HG03060 (cell line): ENCODE measurements around the gene MMS19.
"Not testable (repeated sequence)": the region's sequence is repeated elsewhere in the genome, so short reads cannot be mapped to it uniquely, and the experiment has no call there.

ENCODE experiments used
- ATAC-seq: cut with Tn5 transposase; IDR thresholded peaks from one replicate; pipeline ENCODE4 v1.9.1; 2021; ENCODE audit warnings: low read depth, moderate number of reproducible peaks; ENCODE audit not compliant: unreplicated experiment

Gene MMS19

GRCh38 chr10:97498076-97498840, at the start of gene MMS19:
TSS of gene MMS19 (minus strand) at chr10:97498422. CDS start at chr10:97498384, 38 bp downstream.
- ATAC-seq, result peak; percentile 75

GRCh38 chr10:97547962-97548361, 49.7 kb upstream of the MMS19 start:
- ATAC-seq, result no peak

- ATAC-seq, result no peak
Observed at GRCh38 chr10:97547271-97547600, 49.0 kb upstream of the MMS19 start.

DNA sequence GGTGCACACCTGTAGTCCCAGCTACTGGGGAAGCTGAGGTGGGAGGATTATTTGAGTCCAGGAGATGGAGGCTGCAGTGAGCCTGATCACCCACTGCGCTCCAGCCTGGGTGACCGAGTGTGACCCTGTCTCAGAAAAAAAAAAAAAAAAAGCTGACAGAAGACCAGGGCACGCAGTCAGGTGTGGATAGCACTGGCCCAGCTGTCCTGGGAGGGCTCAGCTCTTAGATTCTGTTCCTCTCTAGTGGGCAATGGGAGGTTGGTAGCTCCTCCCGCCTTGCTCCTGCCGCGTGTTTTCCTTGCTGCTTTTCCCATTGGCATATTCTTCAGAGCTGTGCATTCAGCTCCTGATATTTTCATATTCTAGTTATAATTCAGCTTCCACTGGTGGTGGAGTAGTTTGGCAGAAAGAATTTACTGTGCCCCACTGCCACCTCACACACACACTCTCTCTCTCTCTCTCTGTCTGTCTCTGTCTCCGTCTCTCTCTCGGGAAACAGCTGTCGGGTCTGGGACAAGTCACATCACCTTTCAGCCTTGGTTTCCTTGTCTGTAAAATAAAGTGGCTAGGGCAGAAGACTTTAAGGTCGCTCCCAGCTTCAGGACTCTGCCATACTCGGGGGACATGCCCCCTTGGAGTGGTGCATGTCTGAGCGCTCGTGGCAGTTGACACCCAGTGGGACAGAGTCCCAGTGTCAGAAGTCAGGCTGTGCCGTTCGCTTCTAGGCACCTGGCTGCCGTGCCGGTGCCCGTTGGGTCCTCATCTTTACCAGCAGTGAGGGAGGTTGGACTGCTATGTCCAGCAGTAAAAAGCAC, 48.4 kb upstream of the MMS19 start:
- ATAC-seq, result no peak

GRCh38 chr10:97543025-97543546, 44.9 kb upstream of the MMS19 start:
- no peak for ATAC-seq

GRCh38 chr10:97542169-97543024, 44.2 kb upstream of the MMS19 start:
- ATAC-seq, result no peak

DNA sequence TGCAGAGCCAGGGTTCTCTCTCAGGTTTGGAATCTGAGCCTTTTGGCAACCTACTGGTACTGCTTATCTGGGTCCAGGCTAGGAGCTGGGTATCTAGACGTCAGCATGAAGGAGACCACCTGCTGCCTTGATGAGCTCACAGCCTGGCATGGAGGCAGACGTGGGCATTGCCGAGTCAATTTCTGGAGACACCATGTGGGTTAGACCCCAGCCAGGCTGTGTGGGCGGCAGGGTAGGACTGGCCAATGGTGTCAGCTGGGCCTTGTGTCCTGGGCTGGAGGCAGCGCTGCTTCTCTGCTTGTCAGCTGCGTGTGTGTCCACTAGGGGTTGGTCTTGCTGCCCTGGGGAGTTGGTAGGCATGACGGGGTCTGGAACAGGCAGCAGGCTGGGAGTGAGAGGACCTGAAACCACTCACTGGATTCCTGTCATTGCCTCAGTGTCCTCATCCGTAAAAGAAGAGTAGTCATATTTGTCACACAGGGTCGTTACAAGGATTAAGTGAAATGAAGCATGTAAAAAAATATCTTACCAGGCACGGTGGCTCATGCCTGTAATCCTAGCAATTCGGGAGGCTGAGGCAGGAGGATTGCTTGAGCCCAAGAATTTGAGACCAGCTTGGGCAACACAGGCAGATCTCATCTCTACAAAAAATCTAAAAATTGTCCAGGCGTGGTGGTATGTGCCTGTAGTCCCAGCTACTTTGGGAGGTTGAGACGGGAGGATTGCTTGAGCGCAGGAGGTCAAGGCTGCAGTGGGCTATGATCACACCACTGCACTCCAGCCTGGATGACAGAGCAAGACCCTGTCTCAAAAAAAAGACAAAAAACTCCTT, 42.7 kb upstream of the MMS19 start:
- no peak for ATAC-seq

GRCh38 chr10:97539523-97540200, 41.4 kb upstream of the MMS19 start:
- no peak for ATAC-seq

GRCh38 chr10:97538839-97539238, 40.6 kb upstream of the MMS19 start:
- ATAC-seq, result no peak

- ATAC-seq, result no peak
Observed at GRCh38 chr10:97538411-97538810, 40.2 kb upstream of the MMS19 start.

GRCh38 chr10:97537186-97537869, 39.1 kb upstream of the MMS19 start:
- ATAC-seq, result no peak

- no peak for ATAC-seq
Observed at GRCh38 chr10:97534746-97535367, 36.6 kb upstream of the MMS19 start.

DNA sequence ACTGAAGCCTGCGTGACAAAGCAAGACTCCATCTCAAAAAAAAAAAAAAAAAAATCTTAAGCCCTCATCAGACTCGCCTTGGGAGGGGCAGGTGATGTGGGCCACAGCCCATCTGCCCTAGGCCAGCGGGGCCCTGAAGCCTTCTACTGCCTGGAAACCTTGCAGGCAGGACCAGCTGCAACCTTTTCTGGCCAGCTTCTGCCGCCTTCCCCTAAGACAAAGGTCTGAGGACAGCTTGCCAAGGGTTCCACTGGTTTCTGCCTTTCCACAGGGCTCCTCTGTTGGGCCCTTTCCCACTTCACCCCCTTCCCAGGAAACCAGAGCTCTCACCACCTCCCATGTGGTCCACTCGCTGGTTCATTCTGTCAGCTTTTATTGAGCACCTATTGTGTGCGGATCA, 35.7 kb upstream of the MMS19 start:
- no peak for ATAC-seq

- no peak for ATAC-seq
Observed at GRCh38 chr10:97532935-97533671, 34.9 kb upstream of the MMS19 start.

DNA sequence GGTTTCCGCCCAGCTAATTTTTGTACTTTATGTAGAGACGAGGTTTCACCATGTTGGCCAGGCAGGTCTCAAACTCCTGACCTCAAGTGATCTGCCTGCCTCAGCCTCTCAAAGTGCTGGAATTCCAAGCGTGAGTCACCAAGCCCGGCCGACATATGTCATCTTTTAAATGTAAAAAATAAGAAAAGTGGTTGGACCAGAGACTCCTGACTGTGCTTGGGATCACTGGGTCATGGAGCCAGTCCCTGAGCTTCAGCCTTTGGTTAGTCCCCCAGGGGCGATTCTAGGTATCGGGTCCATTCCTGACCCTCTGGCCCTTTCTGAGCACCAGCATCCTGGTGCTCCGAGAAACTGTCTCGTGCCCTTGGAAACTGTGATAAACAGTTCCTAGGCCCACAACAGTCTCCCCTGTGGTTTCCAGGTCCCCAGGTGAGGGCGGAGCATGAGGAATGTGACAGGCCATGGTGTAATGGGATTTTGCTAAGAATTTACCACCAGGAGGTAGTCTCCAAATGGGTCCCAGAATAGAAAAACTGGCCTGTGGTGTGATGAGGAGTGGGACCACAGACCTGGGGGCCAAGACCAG, 33.3 kb upstream of the MMS19 start:
- ATAC-seq, result no peak

DNA sequence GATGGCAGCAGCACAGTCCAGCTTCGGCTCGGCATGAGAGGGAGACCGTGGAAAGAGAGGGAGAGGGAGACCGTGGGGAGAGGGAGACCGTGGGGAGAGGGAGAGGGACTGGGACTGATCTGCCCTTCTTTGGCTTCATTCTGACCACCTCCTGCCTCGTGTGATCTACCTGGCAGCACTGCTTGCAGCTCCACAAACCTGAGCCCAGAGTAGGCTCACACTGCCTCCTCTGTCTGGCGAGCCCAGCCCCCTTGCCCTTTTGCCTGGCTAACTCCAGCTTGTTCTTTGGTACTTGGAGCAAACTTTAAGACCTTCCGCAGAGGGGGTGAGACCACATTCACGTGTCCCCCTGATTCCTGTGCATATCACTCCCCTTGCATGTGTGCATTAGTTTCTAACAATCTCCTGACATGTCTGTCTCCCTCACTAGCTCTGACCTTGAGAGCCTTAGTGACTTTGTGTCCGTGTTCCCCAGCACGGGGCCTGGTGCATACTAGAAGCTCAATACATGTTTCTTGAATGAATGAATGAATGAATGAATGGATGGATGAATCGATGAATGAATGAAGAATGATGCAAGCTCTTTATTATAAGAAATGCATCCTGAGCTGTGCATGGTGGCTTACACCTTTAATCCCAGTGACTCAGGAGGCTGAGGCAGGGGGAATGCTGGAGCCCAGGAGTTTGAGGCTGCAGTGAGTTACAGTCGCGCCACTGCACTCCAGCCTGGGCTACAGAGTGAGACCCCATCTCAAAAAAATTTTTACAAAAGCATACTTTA, 31.7 kb upstream of the MMS19 start:
- no peak for ATAC-seq

- ATAC-seq, result not testable (repeated sequence)
Observed at GRCh38 chr10:97528876-97529275, 30.7 kb upstream of the MMS19 start.
